ENCODE data around the gene NT5DC1.

DNA sequence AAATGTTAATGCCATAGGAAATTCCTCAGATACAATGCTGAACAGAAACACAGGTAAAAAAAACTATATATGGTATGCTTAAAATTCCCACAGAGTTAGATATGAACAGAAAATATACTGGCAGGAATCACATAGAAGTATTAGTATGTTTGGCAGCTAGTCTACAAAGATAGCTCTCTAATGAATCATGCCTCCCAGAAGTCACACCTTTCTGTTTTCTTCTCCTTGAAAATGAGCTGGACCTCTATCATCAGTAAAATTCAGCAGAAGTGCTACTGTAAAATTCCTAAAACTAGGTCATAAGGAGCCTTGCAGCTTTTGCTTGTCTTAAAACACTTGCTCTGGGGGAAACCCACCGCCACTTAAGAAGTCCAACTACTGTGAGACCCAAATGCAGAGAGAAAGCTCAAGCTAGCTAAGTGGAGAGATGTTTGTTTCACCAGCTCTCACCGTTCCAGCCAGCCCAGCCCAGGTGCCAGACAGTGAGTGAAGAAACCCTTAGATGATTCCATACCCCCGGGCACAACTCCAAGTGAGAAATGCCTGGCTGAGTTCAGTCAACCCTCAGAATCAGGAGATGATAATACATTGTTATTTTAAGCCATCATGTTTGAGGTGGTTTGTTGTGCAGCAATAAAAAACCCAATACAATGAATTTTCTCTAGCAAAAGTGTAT, 110.2 kb downstream of the NT5DC1 start:
- TF ChIP-seq, protein P1, sequence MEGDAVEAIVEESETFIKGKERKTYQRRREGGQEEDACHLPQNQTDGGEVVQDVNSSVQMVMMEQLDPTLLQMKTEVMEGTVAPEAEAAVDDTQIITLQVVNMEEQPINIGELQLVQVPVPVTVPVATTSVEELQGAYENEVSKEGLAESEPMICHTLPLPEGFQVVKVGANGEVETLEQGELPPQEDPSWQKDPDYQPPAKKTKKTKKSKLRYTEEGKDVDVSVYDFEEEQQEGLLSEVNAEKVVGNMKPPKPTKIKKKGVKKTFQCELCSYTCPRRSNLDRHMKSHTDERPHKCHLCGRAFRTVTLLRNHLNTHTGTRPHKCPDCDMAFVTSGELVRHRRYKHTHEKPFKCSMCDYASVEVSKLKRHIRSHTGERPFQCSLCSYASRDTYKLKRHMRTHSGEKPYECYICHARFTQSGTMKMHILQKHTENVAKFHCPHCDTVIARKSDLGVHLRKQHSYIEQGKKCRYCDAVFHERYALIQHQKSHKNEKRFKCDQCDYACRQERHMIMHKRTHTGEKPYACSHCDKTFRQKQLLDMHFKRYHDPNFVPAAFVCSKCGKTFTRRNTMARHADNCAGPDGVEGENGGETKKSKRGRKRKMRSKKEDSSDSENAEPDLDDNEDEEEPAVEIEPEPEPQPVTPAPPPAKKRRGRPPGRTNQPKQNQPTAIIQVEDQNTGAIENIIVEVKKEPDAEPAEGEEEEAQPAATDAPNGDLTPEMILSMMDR (IDR thresholded peaks at IDR 0.05; ENCODE audit: insufficient read depth, low read depth, low read length) = no peak
- TF ChIP-seq EZH2 (IDR thresholded peaks at IDR 0.05; ENCODE audit: insufficient read depth, low read length) = no peak

Measured in astrocyte (in vitro differentiated cells and primary cell).